Urinary bladder (tissue), 4 donors: ENCODE data around the gene HAUS8. TPM values are rescaled to one million over a fixed set of nuclear protein-coding genes. Genes with fewer than 3 reads are reported as not detected.

Experiments
- DNase-seq: peaks from one replicate; pipeline ENCODE4 v3.0.0-alpha.2; 2015; ENCODE audit errors: extremely low spot score
- H3K27ac ChIP-seq: one replicate; pipeline ENCODE4 v1.5.1; 2013; ENCODE audit warnings: low read depth, mild to moderate bottlenecking, moderate library complexity
- H3K36me3 ChIP-seq: one replicate; pipeline ENCODE4 v1.6.1; 2013; ENCODE audit warnings: mild to moderate bottlenecking, moderate library complexity; ENCODE audit not compliant: insufficient read depth
- H3K4me1 ChIP-seq: one replicate; pipeline ENCODE4 v1.6.1; 2013; ENCODE audit warnings: mild to moderate bottlenecking, moderate library complexity; ENCODE audit not compliant: insufficient read depth
- H3K4me3 ChIP-seq: one replicate; pipeline ENCODE4 v1.5.1; 2013; ENCODE audit warnings: low read depth, low read length
- WGBS: extraction: QIAGEN DNeasy Blood & Tissue Kit; methylation state at CpG from one replicate; pipeline ENCODE4 v1.1.7; 2013; 5-methylcytosine and 5-hydroxymethylcytosine counted together
- polyA plus RNA-seq: library from polyadenylated mRNA; stranded (reverse); fragments of 200-250 nt; gene quantifications from one replicate; pipeline ENCODE4 v1.2.3, GENCODE V29; 2013
- total RNA-seq: library from RNA; depleted of rRNA; stranded (reverse); fragments of >200 nt; gene quantifications from one replicate; pipeline ENCODE4 v1.2.3, GENCODE V29; 2014
- donor health status: healthy with polysubstance abuse.
- donor health status: healthy.

Gene HAUS8, protein sequence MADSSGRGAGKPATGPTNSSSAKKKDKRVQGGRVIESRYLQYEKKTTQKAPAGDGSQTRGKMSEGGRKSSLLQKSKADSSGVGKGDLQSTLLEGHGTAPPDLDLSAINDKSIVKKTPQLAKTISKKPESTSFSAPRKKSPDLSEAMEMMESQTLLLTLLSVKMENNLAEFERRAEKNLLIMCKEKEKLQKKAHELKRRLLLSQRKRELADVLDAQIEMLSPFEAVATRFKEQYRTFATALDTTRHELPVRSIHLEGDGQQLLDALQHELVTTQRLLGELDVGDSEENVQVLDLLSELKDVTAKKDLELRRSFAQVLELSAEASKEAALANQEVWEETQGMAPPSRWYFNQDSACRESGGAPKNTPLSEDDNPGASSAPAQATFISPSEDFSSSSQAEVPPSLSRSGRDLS
- total RNA-seq (2.3 TPM), polyA plus RNA-seq (6.0 TPM)

DNA sequence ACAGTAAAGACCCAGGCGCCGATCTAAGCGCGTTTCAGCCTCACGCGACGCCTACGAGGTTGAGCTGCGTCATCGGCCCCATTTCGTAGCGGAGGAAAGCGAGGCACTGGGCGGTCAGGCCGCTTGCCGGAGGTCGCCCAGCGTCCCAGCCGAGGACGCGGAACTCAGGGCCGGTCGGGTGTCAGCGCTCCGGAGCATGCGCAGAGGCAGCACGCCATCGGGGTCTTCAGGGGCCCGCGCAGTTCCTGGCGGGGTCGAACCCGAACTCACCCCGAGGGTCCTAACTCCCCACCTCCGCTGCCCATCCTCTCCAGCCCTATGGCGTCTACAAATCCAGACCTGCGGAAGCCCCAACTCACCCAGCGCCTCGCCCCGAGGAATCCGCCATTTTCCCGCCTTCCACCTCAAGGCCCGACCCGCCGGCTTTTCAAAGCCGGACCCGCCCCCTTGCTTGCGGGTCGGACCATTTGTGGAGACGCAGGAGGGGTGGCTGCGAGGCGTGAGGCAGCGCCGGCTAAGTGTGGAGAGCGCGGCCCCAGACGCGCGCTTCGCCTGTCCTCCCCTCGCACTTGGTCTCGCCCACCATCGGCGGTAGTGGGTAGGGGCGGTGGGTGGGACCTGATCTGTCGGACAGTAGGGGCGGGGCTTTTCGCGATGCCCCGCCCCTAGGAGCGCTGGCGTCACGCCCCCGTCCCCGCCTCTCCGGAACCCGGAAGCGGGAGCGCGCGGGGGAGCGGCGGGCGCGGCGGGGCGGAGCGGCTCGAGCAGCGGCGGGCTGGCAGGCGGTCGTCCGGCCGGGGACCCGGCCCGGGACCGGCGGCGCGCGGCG, at the start of gene HAUS8, which contains the start of gene MYO9B:
TSS of gene HAUS8 (minus strand) at position 418 of the 829 bp plus-strand sequence. CDS start at position 388, 30 bp downstream.
TSS of gene MYO9B (plus strand) at position 743 of the 829 bp plus-strand sequence. CDS start 25,941 bp downstream, outside the sequence.
- H3K4me3 ChIP-seq: peak within 1 kb of the TSS; percentile 74
- H3K27ac ChIP-seq: peak within 1 kb of the TSS; percentile 90
- WGBS: under 1% methylated on average over 103 of the region's 103 CpGs
- no peaks in the 10 kb centered on the region for H3K4me1 ChIP-seq
- no peaks in the 10 kb centered on the region for H3K36me3 ChIP-seq
- peak; percentile 93 for DNase-seq

- DNase-seq: no peak
- H3K27ac ChIP-seq: no peak overlapping the region
Observed at GRCh38 chr19:17124025-17124424, 48.8 kb upstream of the HAUS8 start.

DNA sequence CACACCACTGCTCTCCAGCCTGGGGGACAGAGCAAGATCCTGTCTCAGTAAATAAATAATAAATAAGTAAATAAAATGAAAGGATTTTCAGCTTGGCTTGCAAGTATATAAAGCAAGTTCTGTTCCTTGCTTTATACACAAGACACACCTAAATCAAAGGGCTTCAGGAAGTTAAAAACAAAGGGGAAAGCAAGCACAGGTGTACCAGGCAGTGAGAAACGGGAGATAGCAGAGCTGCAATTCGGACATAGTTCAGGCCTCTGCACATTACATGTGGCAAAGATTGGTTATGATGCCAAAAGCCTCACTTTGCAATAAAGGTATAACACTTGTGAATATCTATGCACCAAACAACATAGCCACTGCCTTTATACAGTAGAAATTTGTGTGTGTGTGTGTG, 47.8 kb upstream of the HAUS8 start:
- Histone ChIP-seq H3K4me1 (no peaks in the 10 kb centered on the region), H3K36me3 (no peaks in the 10 kb centered on the region), H3K27ac (no peak overlapping the region), H3K4me3 (no peak overlapping the region)
- WGBS: 96% methylated on average over 2 of the region's 2 CpGs
- no peak for DNase-seq

More at GRCh38 chr19:17124025-17124424, 48.8 kb upstream of the HAUS8 start:
- Histone ChIP-seq H3K4me1 (no peaks in the 10 kb centered on the region), H3K4me3 (no peak overlapping the region), H3K36me3 (no peaks in the 10 kb centered on the region)
- WGBS: 98% methylated on average over 1 of the region's 1 CpG

DNA sequence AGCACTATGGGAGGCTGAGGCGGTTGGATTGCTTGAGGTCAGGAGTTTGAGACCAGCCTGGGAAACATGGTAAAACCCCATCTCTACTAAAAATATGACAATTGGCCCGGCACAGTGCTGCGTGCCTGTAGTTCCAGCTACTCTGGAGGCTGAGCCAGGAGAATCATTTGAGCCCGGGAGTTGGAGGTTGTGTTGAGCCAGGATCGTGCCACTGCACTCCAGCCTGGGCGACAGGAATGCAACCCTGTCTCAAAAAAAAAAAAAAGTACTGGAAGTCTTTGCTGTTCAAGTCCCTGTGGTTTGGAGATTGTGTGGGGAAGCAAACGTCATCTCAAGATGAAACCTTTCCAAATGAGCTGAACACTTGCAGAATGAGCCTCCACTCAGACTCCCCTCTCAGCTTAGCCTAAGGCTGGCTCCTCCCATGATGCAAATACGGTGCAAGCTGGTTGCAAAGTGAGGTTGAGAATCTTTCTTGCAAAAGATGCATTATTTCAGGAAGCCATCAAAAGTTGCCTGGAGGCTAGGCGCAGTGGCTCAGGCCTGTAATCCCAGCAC, 46.6 kb upstream of the HAUS8 start:
- DNase-seq: no peak
- Histone ChIP-seq H3K4me1 (no peaks in the 10 kb centered on the region), H3K27ac (no peak overlapping the region), H3K36me3 (no peaks in the 10 kb centered on the region), H3K4me3 (no peak overlapping the region)
- WGBS: 79% methylated on average over 9 of the region's 9 CpGs

DNA sequence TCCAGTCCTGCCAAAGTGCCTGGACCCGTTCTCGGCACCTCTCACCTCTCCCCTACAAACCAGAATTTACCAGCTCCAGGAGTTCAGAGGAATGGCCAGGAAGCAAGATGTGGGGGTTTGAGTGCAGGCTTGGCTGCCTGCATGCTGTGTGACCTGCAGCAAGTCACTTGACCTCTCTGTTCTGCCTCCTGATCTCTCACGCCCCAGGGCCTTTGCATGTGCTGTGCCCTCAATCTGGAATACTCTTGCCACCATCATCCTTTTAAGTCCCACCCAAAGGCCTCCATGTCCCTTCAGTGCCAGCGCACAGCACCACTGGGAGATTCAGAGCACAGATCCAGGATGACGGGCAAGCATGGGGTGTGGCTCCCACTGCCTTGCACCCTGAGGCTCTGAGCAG, 43.7 kb upstream of the HAUS8 start:
- Histone ChIP-seq H3K36me3 (no peaks in the 10 kb centered on the region), H3K4me1 (no peaks in the 10 kb centered on the region), H3K4me3 (no peak overlapping the region), H3K27ac (no peak overlapping the region)
- WGBS: 92% methylated on average over 5 of the region's 5 CpGs
- no peak for DNase-seq

- no peak overlapping the region for H3K27ac ChIP-seq
Observed at GRCh38 chr19:17116996-17117702, 41.9 kb upstream of the HAUS8 start.

DNA sequence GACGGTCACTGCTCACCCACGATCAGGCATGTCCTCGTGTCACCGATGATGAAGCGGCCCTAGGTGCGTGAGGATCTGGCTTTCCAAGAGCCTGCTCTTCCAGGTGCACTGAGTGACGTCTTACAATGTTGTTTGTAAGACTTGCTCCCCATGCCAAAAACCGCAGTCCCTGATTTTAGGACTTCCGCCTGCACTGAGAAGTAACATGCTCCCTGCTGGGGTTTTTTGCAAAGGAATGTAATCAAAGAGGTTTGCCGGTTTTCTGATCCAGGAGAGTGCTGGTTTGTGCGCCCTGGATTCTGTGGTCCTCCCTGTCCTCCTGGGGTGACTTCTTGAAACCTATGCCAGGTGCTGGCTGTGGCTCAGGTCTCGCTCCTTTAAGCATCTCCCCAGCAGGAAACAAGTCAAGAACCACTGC, 39.2 kb upstream of the HAUS8 start:
- WGBS: 59% methylated on average over 12 of the region's 12 CpGs
- no peak overlapping the region for H3K27ac ChIP-seq
- H3K4me1 ChIP-seq: no peaks in the 10 kb centered on the region
- no peaks in the 10 kb centered on the region for H3K36me3 ChIP-seq
- no peak for DNase-seq
- no peak overlapping the region for H3K4me3 ChIP-seq

More at GRCh38 chr19:17116996-17117702, 41.9 kb upstream of the HAUS8 start:
- Histone ChIP-seq H3K36me3 (no peaks in the 10 kb centered on the region), H3K4me3 (no peak overlapping the region), H3K4me1 (no peaks in the 10 kb centered on the region)
- WGBS: 82% methylated on average over 14 of the region's 14 CpGs
- no peak for DNase-seq

DNA sequence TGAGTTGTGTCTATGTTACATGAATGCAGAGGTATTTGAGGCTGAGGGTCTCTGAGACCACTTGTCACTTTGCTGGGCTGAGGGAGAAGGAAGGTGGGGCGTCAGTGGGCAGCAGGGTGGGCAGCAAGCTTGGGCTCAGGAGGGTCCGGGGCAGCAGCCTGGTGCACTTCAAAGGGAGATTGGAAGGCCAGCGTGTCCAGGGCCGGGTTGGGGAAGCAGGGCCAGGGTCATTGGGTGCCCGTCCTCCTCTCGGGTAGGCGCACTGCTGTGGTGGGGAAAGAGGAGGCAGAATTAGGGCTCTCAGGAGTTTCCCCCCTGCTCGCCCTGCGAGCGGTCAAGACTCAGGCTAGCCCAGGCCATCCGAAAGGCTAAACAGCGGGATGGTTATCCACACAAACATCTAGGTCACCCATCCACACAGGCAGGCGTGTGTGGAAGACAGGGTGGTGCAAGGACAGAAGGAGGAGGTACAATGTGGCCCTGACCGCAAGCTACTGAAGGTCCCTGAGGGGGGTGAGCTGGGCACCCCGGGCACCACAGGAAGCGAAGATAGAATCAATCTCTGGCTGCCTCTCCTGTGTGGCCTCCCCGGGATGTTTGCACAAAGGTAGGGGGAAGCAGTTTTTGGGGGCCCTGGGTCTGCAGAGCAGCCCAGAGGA, 38.0 kb upstream of the HAUS8 start:
- 91% methylated on average over 17 of the region's 17 CpGs for WGBS
- Histone ChIP-seq H3K4me3 (no peak overlapping the region), H3K27ac (no peak overlapping the region), H3K36me3 (no peaks in the 10 kb centered on the region), H3K4me1 (no peaks in the 10 kb centered on the region)
- no peak for DNase-seq

DNA sequence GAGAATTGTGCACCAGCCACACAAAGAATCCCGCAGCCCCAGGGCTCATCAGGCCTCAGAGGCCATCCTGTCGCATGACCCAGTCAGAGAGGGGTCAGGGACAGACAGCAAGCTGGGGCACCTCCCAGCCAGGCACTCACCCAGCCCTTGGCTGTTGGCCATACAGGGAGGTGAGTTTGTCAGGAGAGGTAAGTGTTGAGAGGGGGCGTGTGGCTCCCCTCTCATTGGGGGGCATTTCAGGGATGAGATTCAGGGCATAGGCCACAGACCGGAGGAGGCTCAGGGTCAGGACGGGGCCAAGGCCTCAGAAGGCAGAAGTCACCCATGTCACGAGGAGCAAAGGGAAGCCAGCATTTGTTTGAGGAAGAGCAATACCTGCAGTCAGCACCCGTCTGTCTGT, 37.4 kb upstream of the HAUS8 start:
- Histone ChIP-seq H3K36me3 (no peaks in the 10 kb centered on the region), H3K4me1 (no peaks in the 10 kb centered on the region), H3K4me3 (no peak overlapping the region), H3K27ac (no peak overlapping the region)
- WGBS: 85% methylated on average over 7 of the region's 7 CpGs
- DNase-seq: no peak

DNA sequence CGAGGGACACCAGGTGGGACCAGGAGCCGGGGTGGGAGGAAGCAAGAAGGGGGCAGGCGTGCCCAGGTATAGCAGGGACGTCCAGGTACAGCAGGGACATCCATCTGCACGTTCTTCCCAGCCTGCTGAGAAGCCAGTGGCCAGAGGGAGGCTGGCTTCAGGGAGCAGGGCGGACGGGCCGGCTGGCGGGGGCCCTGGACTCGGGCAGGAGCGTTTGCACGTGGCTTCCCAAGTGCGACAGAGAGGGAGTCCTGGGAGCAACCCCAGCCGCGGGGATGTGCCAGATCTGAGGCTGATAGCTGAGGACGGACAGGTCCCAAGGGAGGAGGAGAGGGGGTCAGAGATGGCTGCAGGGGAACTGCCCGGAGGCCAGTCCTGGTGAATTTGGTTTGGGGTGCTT, 37.0 kb upstream of the HAUS8 start:
- 77% methylated on average over 17 of the region's 17 CpGs for WGBS
- Histone ChIP-seq H3K4me3 (no peak overlapping the region), H3K4me1 (no peaks in the 10 kb centered on the region), H3K27ac (no peak overlapping the region), H3K36me3 (no peaks in the 10 kb centered on the region)
- DNase-seq: no peak

DNA sequence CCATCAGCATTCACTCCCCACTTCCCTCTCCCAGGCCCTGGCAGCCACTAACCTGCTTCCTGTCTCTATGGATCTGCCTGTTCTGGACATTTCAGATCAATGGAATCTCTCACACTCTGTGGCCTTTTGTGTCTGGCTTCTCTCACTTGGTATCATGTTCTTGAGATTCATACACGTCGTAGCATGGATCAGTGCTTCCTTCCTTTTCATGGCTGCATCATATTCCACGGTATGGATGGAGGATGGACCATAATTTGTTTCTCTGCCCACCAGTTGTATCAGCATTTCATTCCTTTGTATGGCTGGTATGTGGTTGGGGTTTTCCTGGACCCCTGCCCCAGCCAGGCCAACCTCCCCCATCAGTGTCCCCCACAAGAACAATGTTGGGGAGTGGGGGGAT, 36.5 kb upstream of the HAUS8 start:
- no peaks in the 10 kb centered on the region for H3K36me3 ChIP-seq

GRCh38 chr19:17110599-17110966, 35.3 kb upstream of the HAUS8 start:
- Histone ChIP-seq H3K36me3 (no peaks in the 10 kb centered on the region), H3K4me3 (no peak overlapping the region), H3K27ac (no peak overlapping the region), H3K4me1 (no peaks in the 10 kb centered on the region)
- DNase-seq: no peak
- WGBS: 90% methylated on average over 10 of the region's 10 CpGs

More for the DNA sequence above, 36.5 kb upstream of the HAUS8 start:
- H3K4me3 ChIP-seq: no peak overlapping the region
- H3K4me1 ChIP-seq: no peaks in the 10 kb centered on the region
- WGBS: 79% methylated on average over 3 of the region's 3 CpGs
- no peak for DNase-seq
- H3K27ac ChIP-seq: no peak overlapping the region
